IMR-90 (cell line): ENCODE results near the gene FFAR1.

ENCODE experiments used
- MAZ ChIP-seq: IDR thresholded peaks from 2 replicates; pipeline ENCODE4 v1.6.1; 2012; ENCODE audit warnings: low read depth, mild to moderate bottlenecking, low read length, improper control_type of control experiment, moderate library complexity, borderline replicate concordance
- POLR2A ChIP-seq: IDR thresholded peaks from 2 replicates; pipeline ENCODE4 v1.6.1; 2012; ENCODE audit warnings: mild to moderate bottlenecking, low read depth, low read length
- TF ChIP-seq, protein P1 (sequence below): conservative IDR thresholded peaks from 2 replicates; pipeline ENCODE4 v1.5.1; 2012; ENCODE audit warnings: mild to moderate bottlenecking, low read depth, low read length, improper control_type of control experiment

- TF ChIP-seq POLR2A (no peak), MAZ (no peak)
- TF ChIP-seq, protein P1, sequence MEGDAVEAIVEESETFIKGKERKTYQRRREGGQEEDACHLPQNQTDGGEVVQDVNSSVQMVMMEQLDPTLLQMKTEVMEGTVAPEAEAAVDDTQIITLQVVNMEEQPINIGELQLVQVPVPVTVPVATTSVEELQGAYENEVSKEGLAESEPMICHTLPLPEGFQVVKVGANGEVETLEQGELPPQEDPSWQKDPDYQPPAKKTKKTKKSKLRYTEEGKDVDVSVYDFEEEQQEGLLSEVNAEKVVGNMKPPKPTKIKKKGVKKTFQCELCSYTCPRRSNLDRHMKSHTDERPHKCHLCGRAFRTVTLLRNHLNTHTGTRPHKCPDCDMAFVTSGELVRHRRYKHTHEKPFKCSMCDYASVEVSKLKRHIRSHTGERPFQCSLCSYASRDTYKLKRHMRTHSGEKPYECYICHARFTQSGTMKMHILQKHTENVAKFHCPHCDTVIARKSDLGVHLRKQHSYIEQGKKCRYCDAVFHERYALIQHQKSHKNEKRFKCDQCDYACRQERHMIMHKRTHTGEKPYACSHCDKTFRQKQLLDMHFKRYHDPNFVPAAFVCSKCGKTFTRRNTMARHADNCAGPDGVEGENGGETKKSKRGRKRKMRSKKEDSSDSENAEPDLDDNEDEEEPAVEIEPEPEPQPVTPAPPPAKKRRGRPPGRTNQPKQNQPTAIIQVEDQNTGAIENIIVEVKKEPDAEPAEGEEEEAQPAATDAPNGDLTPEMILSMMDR: no peak
These were observed 8.2 kb downstream of the FFAR1 start for GRCh38 chr19:35355791-35356460.
